SK-N-SH treated with all-trans-retinoic acid at 6 μM for 48 hours (cell line): ENCODE measurements around the gene ZC3H14.
A peak's percentile ranks its signal among the peaks of the same experiment; 100 is the strongest.

ENCODE experiments used
- ARNTL ChIP-seq: fragments of 450-650 bp; formaldehyde crosslinking; IDR thresholded peaks from 2 replicates; pipeline ENCODE4 v1.5.0; 2020; ENCODE audit warnings: low read depth, mild to moderate bottlenecking, moderate library complexity, borderline replicate concordance
- BACH2 ChIP-seq: fragments of 250-450 bp; sonication (Bioruptor Pico); IDR thresholded peaks from 2 replicates; pipeline ENCODE4 v1.9.0; 2021; ENCODE audit warnings: mild to moderate bottlenecking, borderline replicate concordance
- ESRRG ChIP-seq: fragments of 250-450 bp; sonication (Bioruptor Pico); IDR thresholded peaks from 2 replicates; pipeline ENCODE4 v1.6.1; 2021; ENCODE audit warnings: mild to moderate bottlenecking
- GLIS3 ChIP-seq: fragments of 250-450 bp; sonication (Bioruptor Pico); IDR thresholded peaks from 2 replicates; pipeline ENCODE4 v1.5.0; 2020; ENCODE audit warnings: mild to moderate bottlenecking, moderate library complexity
- SNAI2 ChIP-seq: fragments of 250-450 bp; sonication (Bioruptor Pico); IDR thresholded peaks from 2 replicates; pipeline ENCODE4 v1.5.0; 2020; ENCODE audit warnings: mild to moderate bottlenecking, moderate library complexity
- TCF4 ChIP-seq: fragments of 250-450 bp; sonication (Bioruptor Pico); IDR thresholded peaks from 2 replicates; pipeline ENCODE4 v1.8.0; 2021; ENCODE audit warnings: mild to moderate bottlenecking, moderate library complexity, borderline replicate concordance
- ZC3H10 ChIP-seq: fragments of 250-450 bp; sonication (Bioruptor Pico); IDR thresholded peaks from 2 replicates; pipeline ENCODE4 v1.5.1; 2021; ENCODE audit warnings: mild to moderate bottlenecking, moderate library complexity
- ZNF70 ChIP-seq: fragments of 450-650 bp; formaldehyde crosslinking; IDR thresholded peaks from 2 replicates; pipeline ENCODE4 v1.5.0; 2020; ENCODE audit warnings: mild to moderate bottlenecking, moderate library complexity
- TF ChIP-seq, protein P1 (sequence below): fragments of 250-450 bp; sonication (Bioruptor Pico); IDR thresholded peaks from 2 replicates; pipeline ENCODE4 v1.5.0; 2020; ENCODE audit warnings: mild to moderate bottlenecking, moderate library complexity
- TF ChIP-seq, protein P2 (sequence below): fragments of 250-450 bp; sonication (Bioruptor Pico); IDR thresholded peaks from 2 replicates; pipeline ENCODE4 v1.5.1; 2021; ENCODE audit warnings: mild to moderate bottlenecking, moderate library complexity
- TF ChIP-seq, protein P3 (sequence below): fragments of 250-450 bp; sonication (Bioruptor Pico); IDR thresholded peaks from 2 replicates; pipeline ENCODE4 v1.5.1; 2020; ENCODE audit warnings: low read depth, mild to moderate bottlenecking, moderate library complexity

DNA sequence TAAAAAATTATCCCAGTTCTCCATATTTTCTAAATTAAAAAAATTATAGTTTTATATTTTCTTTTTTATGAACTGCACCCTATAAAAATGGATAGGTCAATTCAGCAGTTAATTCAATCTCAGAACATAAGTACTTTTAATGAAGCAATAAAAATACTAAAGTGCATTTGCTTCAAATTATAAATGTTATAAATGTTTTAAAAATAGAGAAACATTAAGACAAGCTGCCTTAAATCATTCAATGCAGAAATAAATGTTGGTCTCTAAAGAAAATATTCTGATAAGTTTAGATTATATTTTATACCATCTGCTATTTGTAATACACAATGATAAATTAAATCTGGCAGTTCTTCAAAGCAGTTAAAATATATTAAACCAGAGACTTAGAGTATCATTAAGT, 65.6 kb downstream of the ZC3H14 start:
- TF ChIP-seq, protein P1, sequence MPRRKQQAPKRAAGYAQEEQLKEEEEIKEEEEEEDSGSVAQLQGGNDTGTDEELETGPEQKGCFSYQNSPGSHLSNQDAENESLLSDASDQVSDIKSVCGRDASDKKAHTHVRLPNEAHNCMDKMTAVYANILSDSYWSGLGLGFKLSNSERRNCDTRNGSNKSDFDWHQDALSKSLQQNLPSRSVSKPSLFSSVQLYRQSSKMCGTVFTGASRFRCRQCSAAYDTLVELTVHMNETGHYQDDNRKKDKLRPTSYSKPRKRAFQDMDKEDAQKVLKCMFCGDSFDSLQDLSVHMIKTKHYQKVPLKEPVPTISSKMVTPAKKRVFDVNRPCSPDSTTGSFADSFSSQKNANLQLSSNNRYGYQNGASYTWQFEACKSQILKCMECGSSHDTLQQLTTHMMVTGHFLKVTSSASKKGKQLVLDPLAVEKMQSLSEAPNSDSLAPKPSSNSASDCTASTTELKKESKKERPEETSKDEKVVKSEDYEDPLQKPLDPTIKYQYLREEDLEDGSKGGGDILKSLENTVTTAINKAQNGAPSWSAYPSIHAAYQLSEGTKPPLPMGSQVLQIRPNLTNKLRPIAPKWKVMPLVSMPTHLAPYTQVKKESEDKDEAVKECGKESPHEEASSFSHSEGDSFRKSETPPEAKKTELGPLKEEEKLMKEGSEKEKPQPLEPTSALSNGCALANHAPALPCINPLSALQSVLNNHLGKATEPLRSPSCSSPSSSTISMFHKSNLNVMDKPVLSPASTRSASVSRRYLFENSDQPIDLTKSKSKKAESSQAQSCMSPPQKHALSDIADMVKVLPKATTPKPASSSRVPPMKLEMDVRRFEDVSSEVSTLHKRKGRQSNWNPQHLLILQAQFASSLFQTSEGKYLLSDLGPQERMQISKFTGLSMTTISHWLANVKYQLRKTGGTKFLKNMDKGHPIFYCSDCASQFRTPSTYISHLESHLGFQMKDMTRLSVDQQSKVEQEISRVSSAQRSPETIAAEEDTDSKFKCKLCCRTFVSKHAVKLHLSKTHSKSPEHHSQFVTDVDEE (CRISPR knock-in tag): no peak
- TF ChIP-seq ZC3H10 (CRISPR knock-in tag): no peak
- no peak for TF ChIP-seq SNAI2 (CRISPR knock-in tag)
- TF ChIP-seq ESRRG (CRISPR knock-in tag): no peak
- TF ChIP-seq, protein P2, sequence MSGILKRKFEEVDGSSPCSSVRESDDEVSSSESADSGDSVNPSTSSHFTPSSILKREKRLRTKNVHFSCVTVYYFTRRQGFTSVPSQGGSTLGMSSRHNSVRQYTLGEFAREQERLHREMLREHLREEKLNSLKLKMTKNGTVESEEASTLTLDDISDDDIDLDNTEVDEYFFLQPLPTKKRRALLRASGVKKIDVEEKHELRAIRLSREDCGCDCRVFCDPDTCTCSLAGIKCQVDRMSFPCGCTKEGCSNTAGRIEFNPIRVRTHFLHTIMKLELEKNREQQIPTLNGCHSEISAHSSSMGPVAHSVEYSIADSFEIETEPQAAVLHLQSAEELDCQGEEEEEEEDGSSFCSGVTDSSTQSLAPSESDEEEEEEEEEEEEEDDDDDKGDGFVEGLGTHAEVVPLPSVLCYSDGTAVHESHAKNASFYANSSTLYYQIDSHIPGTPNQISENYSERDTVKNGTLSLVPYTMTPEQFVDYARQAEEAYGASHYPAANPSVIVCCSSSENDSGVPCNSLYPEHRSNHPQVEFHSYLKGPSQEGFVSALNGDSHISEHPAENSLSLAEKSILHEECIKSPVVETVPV (CRISPR knock-in tag): no peak
- TF ChIP-seq, protein P3, sequence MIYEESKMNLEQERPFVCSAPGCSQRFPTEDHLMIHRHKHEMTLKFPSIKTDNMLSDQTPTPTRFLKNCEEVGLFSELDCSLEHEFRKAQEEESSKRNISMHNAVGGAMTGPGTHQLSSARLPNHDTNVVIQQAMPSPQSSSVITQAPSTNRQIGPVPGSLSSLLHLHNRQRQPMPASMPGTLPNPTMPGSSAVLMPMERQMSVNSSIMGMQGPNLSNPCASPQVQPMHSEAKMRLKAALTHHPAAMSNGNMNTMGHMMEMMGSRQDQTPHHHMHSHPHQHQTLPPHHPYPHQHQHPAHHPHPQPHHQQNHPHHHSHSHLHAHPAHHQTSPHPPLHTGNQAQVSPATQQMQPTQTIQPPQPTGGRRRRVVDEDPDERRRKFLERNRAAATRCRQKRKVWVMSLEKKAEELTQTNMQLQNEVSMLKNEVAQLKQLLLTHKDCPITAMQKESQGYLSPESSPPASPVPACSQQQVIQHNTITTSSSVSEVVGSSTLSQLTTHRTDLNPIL (CRISPR knock-in tag): no peak
- no peak for TF ChIP-seq ZNF70 (CRISPR knock-in tag)
- peak; percentile 39; the same call in 1 of the 2 replicates for TF ChIP-seq TCF4
- no peak for TF ChIP-seq GLIS3 (CRISPR knock-in tag)
- no peak for TF ChIP-seq ARNTL
- TF ChIP-seq BACH2 (CRISPR knock-in tag): no peak
